Measurements from ENCODE around the gene GTF2A1L.

DNA sequence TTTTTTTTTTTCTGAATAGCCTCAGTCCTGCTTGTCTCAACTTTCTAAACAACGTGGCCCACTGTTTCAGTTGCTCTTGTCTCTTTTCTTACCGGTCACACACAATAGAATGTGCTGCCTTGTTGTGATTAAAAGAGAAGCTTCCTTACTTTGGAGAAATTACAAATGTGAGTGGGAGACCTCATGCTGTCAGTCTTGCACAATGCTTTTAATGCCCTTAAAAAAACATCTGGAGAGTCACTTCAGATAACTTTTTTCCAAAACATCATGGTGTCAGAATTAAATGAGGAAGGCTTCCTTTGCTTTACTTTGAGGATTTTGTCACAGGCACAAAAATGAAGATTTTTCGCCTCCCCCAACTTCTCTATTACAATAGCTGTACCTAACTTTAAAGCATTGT, 100.2 kb downstream of the GTF2A1L start:
- TF ChIP-seq, protein P1, sequence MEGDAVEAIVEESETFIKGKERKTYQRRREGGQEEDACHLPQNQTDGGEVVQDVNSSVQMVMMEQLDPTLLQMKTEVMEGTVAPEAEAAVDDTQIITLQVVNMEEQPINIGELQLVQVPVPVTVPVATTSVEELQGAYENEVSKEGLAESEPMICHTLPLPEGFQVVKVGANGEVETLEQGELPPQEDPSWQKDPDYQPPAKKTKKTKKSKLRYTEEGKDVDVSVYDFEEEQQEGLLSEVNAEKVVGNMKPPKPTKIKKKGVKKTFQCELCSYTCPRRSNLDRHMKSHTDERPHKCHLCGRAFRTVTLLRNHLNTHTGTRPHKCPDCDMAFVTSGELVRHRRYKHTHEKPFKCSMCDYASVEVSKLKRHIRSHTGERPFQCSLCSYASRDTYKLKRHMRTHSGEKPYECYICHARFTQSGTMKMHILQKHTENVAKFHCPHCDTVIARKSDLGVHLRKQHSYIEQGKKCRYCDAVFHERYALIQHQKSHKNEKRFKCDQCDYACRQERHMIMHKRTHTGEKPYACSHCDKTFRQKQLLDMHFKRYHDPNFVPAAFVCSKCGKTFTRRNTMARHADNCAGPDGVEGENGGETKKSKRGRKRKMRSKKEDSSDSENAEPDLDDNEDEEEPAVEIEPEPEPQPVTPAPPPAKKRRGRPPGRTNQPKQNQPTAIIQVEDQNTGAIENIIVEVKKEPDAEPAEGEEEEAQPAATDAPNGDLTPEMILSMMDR (IDR thresholded peaks at IDR 0.05): no peak
- TF ChIP-seq POLR2A (IDR thresholded peaks at IDR 0.05): no peak
